OCI-LY3 (cell line): ENCODE results near the gene BRAT1.

Experiments used
- CTCF ChIP-seq: fragments of 200-600, 300-600 bp; sonication (generic); IDR thresholded peaks from 2 replicates; pipeline ENCODE4 v1.5.1; 2014; ENCODE audit warnings: antibody characterized with exemption, low read length, low read depth
- EZH2phosphoT487 ChIP-seq: fragments of 200-600 bp; shearing (Covaris generic); IDR thresholded peaks from 2 replicates; pipeline ENCODE4 v1.6.1; 2018; ENCODE audit warnings: antibody characterized with exemption, mixed run types, low read depth

- TF ChIP-seq CTCF: no peak
- no peak for TF ChIP-seq EZH2phosphoT487
These were observed 13.1 kb downstream of the BRAT1 start for GRCh38 chr7:2542011-2542915.
